Epithelial cell of proximal tubule (primary cell): Measurements from ENCODE around the gene LARGE1. TPM values are rescaled to one million over a fixed set of nuclear protein-coding genes. Genes with fewer than 3 reads are reported as not detected.

Experiments
- DNase-seq: peaks from one replicate; pipeline ENCODE4 v3.0.0-alpha.2; 2011; ENCODE audit warnings: low read depth
- H3K4me3 ChIP-seq: 2 replicates; pipeline ENCODE4 v1.5.1; 2011; ENCODE audit warnings: low read depth, mild to moderate bottlenecking, low read length
- CTCF ChIP-seq: conservative IDR thresholded peaks from 2 replicates; pipeline ENCODE4 v1.5.1; 2012; ENCODE audit warnings: low read depth, mild to moderate bottlenecking, low read length
- total RNA-seq: library from RNA; depleted of rRNA; stranded (reverse); fragments of >200 nt; gene quantifications from 2 replicates; pipeline ENCODE4 v1.2.3, GENCODE V29; 2015

The LARGE1 gene
- total RNA-seq, 1 donor from 2014 or later: 18.3 TPM

DNA sequence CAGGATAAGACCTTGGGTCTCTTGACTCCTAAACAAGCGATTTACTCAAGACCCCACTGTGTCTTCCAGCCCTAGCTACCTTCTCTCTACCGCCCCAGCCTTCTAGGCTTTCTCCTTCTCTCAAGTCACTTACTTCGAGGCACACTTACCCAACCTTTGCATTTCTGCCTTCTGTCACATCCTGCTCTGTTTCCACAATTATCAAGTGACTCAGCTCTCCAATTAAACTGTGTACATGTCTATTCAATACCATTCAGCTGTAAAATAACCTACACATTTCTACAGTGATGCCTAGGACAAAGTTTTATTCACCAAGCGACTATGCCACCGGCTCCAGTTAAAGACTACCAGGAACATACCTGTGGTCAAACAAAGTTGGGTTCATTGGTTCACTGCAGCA, 69.0 kb downstream of the LARGE1 start:
- no peak overlapping the region for H3K4me3 ChIP-seq
- DNase-seq: no peak
- TF ChIP-seq CTCF: no peak

- H3K4me3 ChIP-seq: no peak overlapping the region
- no peak for TF ChIP-seq CTCF
- no peak for DNase-seq
These were observed 69.6 kb downstream of the LARGE1 start for GRCh38 chr22:33850724-33851123.

DNA sequence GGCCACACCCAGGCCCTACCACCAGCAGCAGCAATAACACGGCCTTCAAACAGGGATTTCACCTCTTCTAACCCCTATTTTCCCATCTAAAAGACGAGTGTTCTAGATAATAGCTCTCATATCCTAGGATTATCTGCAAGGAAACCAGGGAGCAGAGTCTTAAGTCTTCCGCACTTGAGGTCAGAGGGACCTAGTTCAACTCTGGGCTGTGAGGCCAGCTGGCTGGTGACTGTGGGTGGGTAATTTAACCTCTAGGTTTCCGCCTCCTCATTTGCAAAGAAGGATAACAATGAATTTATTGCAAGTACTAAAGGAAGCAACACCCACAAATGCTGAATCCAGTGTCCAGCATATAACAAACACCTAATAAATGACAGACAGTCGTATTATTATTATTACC, 70.1 kb downstream of the LARGE1 start:
- no peak for DNase-seq
- TF ChIP-seq CTCF: no peak
- no peak overlapping the region for H3K4me3 ChIP-seq

DNA sequence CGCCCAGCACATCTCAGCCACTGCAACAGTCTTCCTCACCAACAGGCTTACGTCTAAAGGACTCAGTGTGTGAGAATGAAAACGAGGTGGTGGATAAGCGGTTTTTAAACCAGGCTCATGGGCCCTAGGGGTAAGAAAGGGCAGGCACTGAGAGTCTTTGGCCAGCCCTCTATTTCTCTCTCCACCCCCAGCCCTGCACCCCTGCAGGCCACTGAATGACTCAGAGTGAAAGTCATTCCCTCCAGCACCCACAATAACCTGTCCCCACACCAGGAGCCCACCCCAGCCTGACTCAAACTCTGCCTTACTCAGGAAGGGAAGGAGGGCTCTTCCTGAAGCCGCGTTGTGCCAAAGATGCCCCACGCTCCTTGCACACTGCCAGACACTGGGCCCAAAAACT, 72.0 kb downstream of the LARGE1 start:
- TF ChIP-seq CTCF: no peak
- no peak overlapping the region for H3K4me3 ChIP-seq
- no peak for DNase-seq

DNA sequence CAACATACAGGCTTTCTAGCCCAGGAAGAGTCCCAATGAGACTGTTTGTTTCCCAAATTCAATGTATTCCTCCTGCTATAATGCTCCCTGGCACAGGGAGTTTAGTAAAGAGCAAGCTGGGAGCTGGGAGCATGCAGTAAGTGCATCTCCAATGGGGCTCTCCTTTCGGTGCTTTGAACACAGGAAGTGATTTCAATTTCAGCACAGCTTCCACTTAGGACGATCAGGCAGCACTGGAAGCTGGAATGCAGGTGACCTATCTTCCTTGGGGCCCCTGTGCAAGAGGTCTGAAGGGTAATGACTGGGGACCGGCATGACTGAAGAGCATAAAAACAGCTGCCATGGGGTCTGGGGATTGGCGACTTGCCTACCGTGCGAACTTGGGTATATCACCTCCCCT, 76.0 kb downstream of the LARGE1 start:
- no peak for TF ChIP-seq CTCF
- H3K4me3 ChIP-seq: no peak overlapping the region
- DNase-seq: no peak

- no peak overlapping the region for H3K4me3 ChIP-seq
- TF ChIP-seq CTCF: no peak
- no peak for DNase-seq
These were observed 77.7 kb downstream of the LARGE1 start for GRCh38 chr22:33842421-33843094.

DNA sequence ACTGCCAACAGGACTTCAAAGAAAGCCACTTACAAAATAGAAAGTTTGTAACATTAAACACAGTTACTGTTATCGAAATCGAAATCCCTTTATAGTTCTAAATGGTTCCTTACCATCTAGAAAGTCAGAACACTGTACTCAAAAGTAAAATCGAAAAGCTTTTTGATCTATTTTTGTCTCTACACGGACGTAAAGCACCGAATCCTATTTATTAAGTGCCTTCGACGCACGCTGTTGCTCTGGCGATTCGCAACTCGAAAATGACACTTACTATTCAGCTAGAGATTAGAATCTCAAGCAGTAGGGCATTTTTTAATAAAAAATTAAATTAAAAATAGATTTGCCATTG, 78.3 kb downstream of the LARGE1 start:
- no peak for TF ChIP-seq CTCF
- H3K4me3 ChIP-seq: no peak overlapping the region
- no peak for DNase-seq
